Measurements from ENCODE around the gene TRH. TPM values are rescaled to one million over a fixed set of nuclear protein-coding genes. Genes with fewer than 3 reads are reported as not detected.
A peak's percentile ranks its signal among the peaks of the same experiment; 100 is the strongest.
"Not testable (repeated sequence)": the region's sequence is repeated elsewhere in the genome, so short reads cannot be mapped to it uniquely, and the experiment has no call there.

The TRH gene
- total RNA-seq, 1 experiment from 2014 or later: 0.59 TPM

GRCh38 chr3:130002666-130003598 lies 28.4 kb downstream of the TRH start:
- Histone ChIP-seq H3K27me3 (ENCODE audit: control insufficient read depth, insufficient read depth, low read length) (peaks cover 10% of the 10 kb centered on the region), H3K4me3 (ENCODE audit: insufficient read depth, low read depth, low read length) (peak overlapping the region; percentile 38)
- H3K36me3 ChIP-seq (replicated peaks; ENCODE audit: control insufficient read depth, insufficient read depth, low read length): not testable (repeated sequence)
- peak; percentile 92 for DNase-seq

GRCh38 chr3:130010556-130010955 lies 36.0 kb downstream of the TRH start:
- no peaks in the 10 kb centered on the region for H3K27me3 ChIP-seq (ENCODE audit: control insufficient read depth, insufficient read depth, low read length)
- DNase-seq: no peak
- H3K36me3 ChIP-seq (replicated peaks; ENCODE audit: control insufficient read depth, insufficient read depth, low read length): no peaks in the 10 kb centered on the region
- H3K4me3 ChIP-seq (ENCODE audit: insufficient read depth, low read depth, low read length): no peak overlapping the region

DNA sequence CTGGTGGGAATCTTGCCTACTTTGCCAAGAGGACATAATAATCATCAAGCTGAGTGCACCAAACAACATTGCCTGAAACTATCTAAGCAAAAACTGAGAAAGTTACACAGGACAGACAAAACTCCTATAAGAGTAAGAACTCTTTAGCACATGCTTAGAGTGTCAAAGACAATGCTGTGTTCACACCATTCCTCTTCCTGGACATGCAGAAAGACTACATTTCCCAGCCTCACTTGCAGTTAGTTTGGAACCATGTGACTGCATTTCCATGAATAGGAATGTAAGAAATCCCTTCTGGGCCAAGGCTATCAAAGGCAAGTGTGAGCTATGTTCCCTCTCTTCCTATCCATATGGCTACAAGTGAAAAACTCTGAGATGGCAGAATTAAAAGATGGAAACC lies 37.6 kb downstream of the TRH start:
- not testable (repeated sequence) for H3K4me3 ChIP-seq (ENCODE audit: insufficient read depth, low read depth, low read length); H3K27me3 ChIP-seq (ENCODE audit: control insufficient read depth, insufficient read depth, low read length); H3K36me3 ChIP-seq (replicated peaks; ENCODE audit: control insufficient read depth, insufficient read depth, low read length); DNase-seq

DNA sequence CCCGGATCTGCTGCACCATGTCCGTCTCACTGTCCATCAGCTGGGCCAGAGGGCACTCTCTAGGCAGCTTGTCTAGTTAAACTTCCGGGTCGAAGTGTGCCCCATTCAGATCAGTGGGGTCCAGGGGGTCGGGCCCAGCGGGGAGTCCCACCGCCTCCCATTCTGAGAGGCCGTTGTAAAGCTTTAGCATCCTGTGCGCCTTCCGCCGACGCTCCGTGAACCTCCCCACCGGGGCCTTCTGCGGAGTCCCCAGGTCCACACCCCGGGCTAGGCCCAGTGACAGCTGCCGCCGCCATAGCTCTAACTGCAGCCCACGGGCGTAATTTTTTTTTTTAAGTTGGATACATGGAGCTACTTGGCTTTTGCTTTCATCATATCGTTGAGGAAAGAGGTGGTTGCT lies 38.7 kb downstream of the TRH start:
- DNase-seq: peak; percentile 19

GRCh38 chr3:130014526-130014925 lies 40.0 kb downstream of the TRH start:
- no peak overlapping the region for H3K4me3 ChIP-seq (ENCODE audit: insufficient read depth, low read depth, low read length)
- DNase-seq: no peak
- no peaks in the 10 kb centered on the region for H3K27me3 ChIP-seq (ENCODE audit: control insufficient read depth, insufficient read depth, low read length)
- H3K36me3 ChIP-seq (replicated peaks; ENCODE audit: control insufficient read depth, insufficient read depth, low read length): no peaks in the 10 kb centered on the region

More for the DNA sequence above, 38.7 kb downstream of the TRH start:
- not testable (repeated sequence) for H3K27me3 ChIP-seq (ENCODE audit: control insufficient read depth, insufficient read depth, low read length); H3K4me3 ChIP-seq (ENCODE audit: insufficient read depth, low read depth, low read length); H3K36me3 ChIP-seq (replicated peaks; ENCODE audit: control insufficient read depth, insufficient read depth, low read length)

DNA sequence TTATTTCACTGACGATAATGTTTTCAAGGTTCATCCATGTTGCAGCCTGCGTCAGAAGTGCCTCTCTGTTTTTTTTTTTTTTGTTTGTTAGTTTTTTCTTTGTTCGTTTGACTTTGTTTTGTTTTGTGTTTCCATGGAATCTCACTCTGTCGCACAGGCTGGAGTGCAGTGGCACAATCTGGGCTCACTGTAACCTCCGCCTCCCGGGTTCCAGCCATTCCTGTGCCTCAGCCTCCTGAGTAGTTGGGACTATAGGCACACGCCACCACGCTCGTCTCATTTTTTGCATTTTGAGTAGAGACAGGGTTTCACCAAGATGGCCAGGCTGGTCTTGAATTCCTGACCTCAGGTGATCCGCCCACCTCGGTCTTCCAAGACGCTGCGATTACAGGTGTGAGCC lies 43.1 kb downstream of the TRH start:
- H3K36me3 ChIP-seq (replicated peaks; ENCODE audit: control insufficient read depth, insufficient read depth, low read length); H3K4me3 ChIP-seq (ENCODE audit: insufficient read depth, low read depth, low read length); H3K27me3 ChIP-seq (ENCODE audit: control insufficient read depth, insufficient read depth, low read length); DNase-seq: not testable (repeated sequence)

DNA sequence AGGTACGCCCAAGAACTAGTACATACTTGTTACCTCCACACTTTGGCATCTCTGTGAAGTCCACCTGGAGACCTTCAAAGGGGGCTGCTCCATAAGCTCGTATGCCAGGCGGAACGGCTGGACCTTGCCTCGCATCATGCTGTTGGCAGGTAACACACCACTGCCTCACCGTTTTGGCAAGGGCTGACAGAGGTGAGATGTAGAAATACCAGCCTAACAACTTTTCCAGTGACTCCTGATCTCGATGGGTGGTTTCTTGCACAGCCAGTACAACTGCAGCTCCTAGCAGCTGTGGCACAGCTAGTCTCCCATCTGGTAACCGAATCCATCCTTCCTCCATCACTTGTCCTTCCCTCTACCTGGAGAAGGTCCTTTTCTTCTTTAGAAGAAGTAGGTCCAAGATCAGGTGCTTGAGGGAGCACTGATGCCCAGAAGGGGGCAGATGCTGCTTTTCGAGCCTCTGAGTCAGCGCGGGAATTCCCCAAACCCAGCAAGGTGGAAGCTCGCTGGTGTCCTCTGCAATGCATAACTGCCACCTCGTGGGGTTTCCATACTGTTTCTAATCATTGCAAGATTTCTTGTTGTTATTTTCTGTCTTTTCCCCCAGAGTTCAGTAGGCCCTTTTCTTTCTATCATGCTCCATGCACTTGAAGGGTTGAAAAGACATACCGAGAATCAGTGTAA lies 51.8 kb downstream of the TRH start:
- not testable (repeated sequence) for H3K4me3 ChIP-seq (ENCODE audit: insufficient read depth, low read depth, low read length); H3K27me3 ChIP-seq (ENCODE audit: control insufficient read depth, insufficient read depth, low read length); DNase-seq; H3K36me3 ChIP-seq (replicated peaks; ENCODE audit: control insufficient read depth, insufficient read depth, low read length)

DNA sequence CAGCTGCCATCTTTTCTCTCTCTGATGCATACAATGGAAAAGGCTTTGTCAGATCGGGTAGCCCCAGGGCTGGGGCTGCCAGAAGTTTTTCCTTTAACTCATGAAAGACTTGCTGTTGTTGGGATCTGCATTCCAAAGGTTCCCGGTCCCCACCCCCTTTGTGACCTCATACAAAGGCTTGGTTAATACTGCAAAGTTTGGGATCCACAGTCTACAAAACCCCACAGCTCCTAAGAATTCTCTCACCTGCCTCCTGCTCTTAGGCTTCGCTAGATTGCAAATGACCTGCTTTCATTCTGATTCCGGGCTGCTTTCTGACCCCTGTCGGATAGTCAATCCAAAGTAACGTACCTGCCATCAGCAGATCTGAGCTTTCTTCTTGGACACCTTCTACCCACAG lies 52.9 kb downstream of the TRH start:
- not testable (repeated sequence) for H3K36me3 ChIP-seq (replicated peaks; ENCODE audit: control insufficient read depth, insufficient read depth, low read length); H3K27me3 ChIP-seq (ENCODE audit: control insufficient read depth, insufficient read depth, low read length); DNase-seq; H3K4me3 ChIP-seq (ENCODE audit: insufficient read depth, low read depth, low read length)

Other genes with a start within 250 kb of the TRH start
- gene TMCC1, start 81.0 kb upstream of the TRH start, total RNA-seq (2014; rRNA removed; shearing (Covaris generic)): 24.5 and 29.9 TPM in 2 replicates
- gene ALG1L2, start 107.1 kb downstream of the TRH start, total RNA-seq (2014; rRNA removed; shearing (Covaris generic)): 1.3 and 1.7 TPM in 2 replicates